ENCODE measurements around the gene ZNF76.

ZNF76 gene

DNA sequence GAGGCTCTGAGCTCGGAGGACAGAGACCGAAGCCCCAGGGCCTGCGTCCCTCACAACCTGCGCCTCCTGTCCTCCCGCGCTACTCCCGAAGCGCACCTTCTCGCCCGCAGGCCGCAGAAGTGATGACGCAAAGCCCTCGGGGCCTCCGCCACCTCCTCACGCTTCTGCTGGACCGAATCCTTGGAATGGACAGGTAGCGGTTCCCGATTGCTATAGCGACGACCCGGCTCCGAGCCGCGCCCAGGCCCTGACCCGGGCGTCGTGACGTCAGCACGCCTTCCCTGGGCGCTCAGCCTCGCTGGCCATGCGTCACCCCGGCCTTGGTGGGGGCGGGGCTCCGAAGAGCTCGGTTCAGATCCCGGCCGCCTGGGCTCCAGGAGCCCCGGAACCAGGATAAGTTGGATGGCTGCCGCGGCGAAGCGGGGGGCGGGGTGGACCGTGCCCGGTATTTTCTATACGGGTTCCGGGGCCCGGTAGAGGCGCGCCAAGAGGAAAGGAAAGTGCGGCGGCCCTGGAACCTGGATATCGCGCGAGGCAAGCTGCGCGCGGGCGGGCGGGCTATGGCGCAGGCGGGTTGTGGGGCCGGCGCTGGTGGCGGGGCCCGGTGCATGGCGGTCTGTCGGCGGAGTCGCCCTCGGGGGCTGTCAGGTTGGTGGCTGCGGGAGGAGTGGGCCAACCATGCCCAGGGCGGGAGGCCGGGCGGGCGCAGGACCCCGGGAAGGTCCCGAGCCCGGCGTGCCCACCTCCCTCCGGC lies at the start of gene ZNF76:
ZNF76 (plus strand) TSS at position 542 of the 754 bp plus-strand sequence. CDS start 21,417 bp downstream, outside the sequence.
- Histone ChIP-seq H3K27me3 (ENCODE audit: control insufficient read depth in 2 of 2, insufficient read depth in 2 of 2, low read length in 2 of 2) (no peaks in the 10 kb centered on the region), H3K9ac (ENCODE audit: low read depth in 1 of 2, low read length in 2 of 2) (peak within 1 kb of the TSS; percentile 87 to 92), H3K27ac (ENCODE audit: low read depth in 2 of 2, low read length in 2 of 2) (peak within 1 kb of the TSS; percentile 92 to 93), H3K9me3 (ENCODE audit: control insufficient read depth in 2 of 2, low read length in 2 of 2) (no peaks in the 10 kb centered on the region), H3K4me1 (ENCODE audit: control insufficient read depth in 2 of 2, insufficient read depth in 2 of 2, low read length in 2 of 2) (peaks cover 4 to 13% of the 10 kb centered on the region in 2 donors), H3K4me3 (ENCODE audit: low read length in 2 of 2) (peak within 1 kb of the TSS; percentile 90 to 93), H3K36me3 (ENCODE audit: control insufficient read depth in 2 of 2, insufficient read depth in 2 of 2, low read length in 2 of 2) (no peaks in the 10 kb centered on the region)

DNA sequence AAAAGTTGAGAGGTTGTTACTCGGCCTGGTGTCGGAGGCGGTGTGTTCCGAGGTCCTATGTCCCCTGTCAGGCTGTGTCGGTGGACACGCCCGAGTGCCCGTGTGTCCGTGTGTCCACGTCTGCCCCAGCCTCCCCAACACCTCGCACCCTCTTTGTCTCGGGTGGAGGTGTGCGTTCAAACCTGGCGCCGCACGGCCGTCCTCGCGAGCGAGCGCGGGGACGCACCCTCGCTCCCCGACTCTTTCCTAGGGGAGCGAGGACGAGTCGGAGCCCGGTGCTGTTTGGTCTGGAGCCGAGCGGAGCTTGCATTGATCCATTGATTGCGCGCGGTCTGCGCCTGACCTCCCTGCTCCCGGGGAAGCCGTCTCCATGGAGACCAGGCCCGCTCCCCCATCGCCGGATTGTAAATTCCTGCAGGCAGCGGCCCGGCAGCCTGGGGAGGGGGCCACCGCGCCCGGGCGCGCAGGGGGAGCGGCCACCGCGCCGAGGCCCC lies 46.2 kb upstream of the ZNF76 start:
- Histone ChIP-seq H3K36me3 (ENCODE audit: control insufficient read depth in 2 of 2, insufficient read depth in 2 of 2, low read length in 2 of 2) (no peaks in the 10 kb centered on the region), H3K27me3 (ENCODE audit: control insufficient read depth in 2 of 2, insufficient read depth in 2 of 2, low read length in 2 of 2) (peaks cover 39 to 52% of the 10 kb centered on the region in 2 donors), H3K9me3 (ENCODE audit: control insufficient read depth in 2 of 2, low read length in 2 of 2) (no peaks in the 10 kb centered on the region), H3K4me1 (ENCODE audit: control insufficient read depth in 2 of 2, insufficient read depth in 2 of 2, low read length in 2 of 2) (peaks cover 0 to 9% of the 10 kb centered on the region in 2 donors), H3K4me3 (ENCODE audit: low read length in 2 of 2) (peak overlapping the region in 1 of 2 donors; percentile 62), H3K9ac (ENCODE audit: low read depth in 1 of 2, low read length in 2 of 2) (no peak overlapping the region), H3K27ac (ENCODE audit: low read depth in 2 of 2, low read length in 2 of 2) (no peak overlapping the region)

DNA sequence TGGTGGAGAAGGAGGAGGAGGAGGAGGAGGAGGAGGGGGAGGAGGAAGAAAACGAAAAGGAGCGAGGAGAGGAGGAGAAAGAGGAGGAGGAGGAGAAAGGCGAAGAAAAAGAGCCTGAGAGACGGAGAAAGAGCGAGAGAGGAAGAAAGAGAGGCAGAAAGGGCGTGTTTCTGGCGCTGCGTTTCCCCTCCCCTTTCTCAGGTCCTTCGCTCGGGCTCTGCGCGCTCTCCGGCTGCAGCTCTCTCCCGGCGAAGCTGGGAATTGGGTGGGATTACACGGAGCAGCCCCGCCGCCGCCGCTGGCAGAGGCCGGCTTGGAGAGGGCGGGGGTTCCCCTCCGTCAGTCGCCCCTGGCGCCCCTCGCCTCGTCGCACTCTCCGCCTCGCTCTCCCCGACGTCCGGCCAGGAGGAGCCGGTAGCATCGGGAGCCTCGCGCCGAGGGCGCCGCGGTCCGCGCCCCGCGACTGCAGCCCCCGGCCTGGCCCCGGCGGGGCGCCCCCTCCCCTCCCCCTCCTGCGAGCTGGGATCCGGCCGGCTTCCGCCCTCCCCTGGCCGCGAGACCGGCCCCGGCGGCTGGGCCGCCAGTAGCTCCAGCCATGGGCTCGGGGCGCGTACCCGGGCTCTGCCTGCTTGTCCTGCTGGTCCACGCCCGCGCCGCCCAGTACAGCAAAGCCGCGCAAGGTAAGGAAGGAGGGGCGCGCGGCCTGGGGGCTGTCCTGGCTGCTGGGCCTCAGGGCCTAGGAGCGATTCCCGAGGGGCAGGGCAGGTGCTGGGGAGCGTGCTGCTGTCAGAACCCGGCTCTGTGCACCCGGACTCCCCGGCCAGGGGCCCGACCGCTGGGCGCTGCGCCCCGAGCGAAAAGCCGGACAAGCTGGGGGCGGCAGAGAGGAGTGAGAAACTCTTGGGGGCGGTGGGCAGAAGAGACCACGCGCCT lies 45.4 kb upstream of the ZNF76 start, which contains the start of gene SCUBE3:
SCUBE3 (plus strand) TSS at position 133 of the 933 bp plus-strand sequence; CDS start at position 596, 463 bp downstream.
- H3K4me3 ChIP-seq (ENCODE audit: low read length in 2 of 2), result peak within 1 kb of the TSS; percentile 50 to 62
- no peaks in the 10 kb centered on the region for H3K9me3 ChIP-seq (ENCODE audit: control insufficient read depth in 2 of 2, low read length in 2 of 2)
- peaks cover 0 to 9% of the 10 kb centered on the region in 2 donors for H3K4me1 ChIP-seq (ENCODE audit: control insufficient read depth in 2 of 2, insufficient read depth in 2 of 2, low read length in 2 of 2)
- no peaks in the 10 kb centered on the region for H3K36me3 ChIP-seq (ENCODE audit: control insufficient read depth in 2 of 2, insufficient read depth in 2 of 2, low read length in 2 of 2)
- no peak within 1 kb of the TSS for H3K9ac ChIP-seq (ENCODE audit: low read depth in 1 of 2, low read length in 2 of 2)
- no peak within 1 kb of the TSS for H3K27ac ChIP-seq (ENCODE audit: low read depth in 2 of 2, low read length in 2 of 2)
- peaks cover 34 to 52% of the 10 kb centered on the region in 2 donors for H3K27me3 ChIP-seq (ENCODE audit: control insufficient read depth in 2 of 2, insufficient read depth in 2 of 2, low read length in 2 of 2)

DNA sequence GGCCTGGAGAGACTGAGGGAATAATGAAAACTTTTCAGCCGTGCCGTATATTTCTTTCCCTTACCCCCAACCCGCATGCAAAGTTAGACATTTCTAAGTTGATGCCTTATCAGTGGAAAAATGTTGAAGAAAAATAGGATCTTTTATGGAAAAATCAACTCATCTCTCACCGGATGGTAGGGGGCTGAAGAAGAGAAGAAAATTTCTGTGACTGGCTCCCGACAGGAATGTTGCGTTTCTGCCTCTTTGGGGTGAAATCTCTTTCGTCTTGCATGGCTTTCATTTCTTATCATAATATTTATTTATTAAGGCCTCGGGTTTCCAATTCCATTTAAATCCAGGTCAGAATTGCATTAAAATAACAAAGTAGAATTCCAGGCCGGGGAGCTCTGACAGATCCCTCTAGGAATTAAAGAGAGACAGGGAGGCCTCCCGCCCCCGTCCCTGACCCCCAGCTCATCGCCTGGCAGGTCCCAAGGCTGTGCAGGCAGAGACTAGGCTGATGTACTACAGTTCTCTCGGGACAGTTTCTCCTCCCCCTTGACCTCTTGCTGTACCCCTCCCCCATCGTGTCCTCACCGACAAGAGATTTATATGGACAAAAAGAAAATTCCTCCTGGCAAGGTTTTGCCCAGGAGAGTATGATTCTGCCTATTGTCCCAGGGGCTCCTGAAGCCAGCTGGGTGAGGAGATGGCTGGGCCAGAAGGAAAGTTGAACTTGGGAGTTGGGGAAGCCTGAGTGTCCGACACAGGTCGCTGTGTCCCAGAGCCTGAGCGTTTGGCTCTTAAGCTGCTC lies 44.5 kb upstream of the ZNF76 start:
- Histone ChIP-seq H3K4me1 (ENCODE audit: control insufficient read depth in 2 of 2, insufficient read depth in 2 of 2, low read length in 2 of 2) (peaks cover 0 to 9% of the 10 kb centered on the region in 2 donors), H3K36me3 (ENCODE audit: control insufficient read depth in 2 of 2, insufficient read depth in 2 of 2, low read length in 2 of 2) (no peaks in the 10 kb centered on the region), H3K27me3 (ENCODE audit: control insufficient read depth in 2 of 2, insufficient read depth in 2 of 2, low read length in 2 of 2) (peaks cover 34 to 52% of the 10 kb centered on the region in 2 donors), H3K9ac (ENCODE audit: low read depth in 1 of 2, low read length in 2 of 2) (no peak overlapping the region), H3K9me3 (ENCODE audit: control insufficient read depth in 2 of 2, low read length in 2 of 2) (no peaks in the 10 kb centered on the region), H3K27ac (ENCODE audit: low read depth in 2 of 2, low read length in 2 of 2) (no peak overlapping the region), H3K4me3 (ENCODE audit: low read length in 2 of 2) (peak overlapping the region in 1 of 2 donors; percentile 62)

DNA sequence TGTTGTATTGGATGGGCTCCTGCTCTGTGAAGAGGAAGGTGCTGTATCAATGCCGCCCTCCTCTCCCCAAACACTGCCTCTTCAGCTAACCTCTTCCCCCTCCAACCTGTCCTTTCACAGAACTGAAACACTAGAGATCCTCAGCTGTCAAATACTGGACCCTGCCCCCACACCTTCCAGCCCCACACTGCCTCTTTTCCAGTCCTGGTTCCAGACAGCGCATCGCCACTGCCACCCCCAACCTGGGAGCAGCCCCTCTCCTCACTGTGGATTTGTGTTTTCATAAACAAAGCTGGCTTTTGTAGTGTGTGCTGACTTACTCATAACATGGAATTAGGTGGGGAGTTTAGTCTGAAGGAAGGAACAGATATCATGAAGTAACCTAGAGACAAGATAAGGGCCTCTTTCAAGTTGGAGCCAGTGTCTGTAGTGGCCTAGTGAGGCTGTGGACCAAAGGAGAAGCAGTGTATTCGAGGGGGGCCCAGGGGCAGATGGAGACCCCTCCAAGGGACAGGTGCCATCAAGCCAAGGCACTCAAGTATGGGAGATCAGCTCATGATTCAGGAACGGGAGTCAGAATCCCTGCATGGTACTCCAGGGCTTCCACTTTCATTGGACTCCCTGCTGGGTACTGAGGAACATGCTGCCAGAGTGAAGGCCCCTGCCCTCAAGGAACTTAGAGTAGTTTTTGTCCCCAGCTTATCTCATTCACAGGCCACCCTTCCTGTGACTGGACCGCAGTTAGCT lies 43.7 kb upstream of the ZNF76 start:
- Histone ChIP-seq H3K9me3 (ENCODE audit: control insufficient read depth in 2 of 2, low read length in 2 of 2) (no peaks in the 10 kb centered on the region), H3K27ac (ENCODE audit: low read depth in 2 of 2, low read length in 2 of 2) (no peak overlapping the region), H3K36me3 (ENCODE audit: control insufficient read depth in 2 of 2, insufficient read depth in 2 of 2, low read length in 2 of 2) (no peaks in the 10 kb centered on the region), H3K9ac (ENCODE audit: low read depth in 1 of 2, low read length in 2 of 2) (no peak overlapping the region), H3K4me1 (ENCODE audit: control insufficient read depth in 2 of 2, insufficient read depth in 2 of 2, low read length in 2 of 2) (peaks cover 0 to 9% of the 10 kb centered on the region in 2 donors), H3K27me3 (ENCODE audit: control insufficient read depth in 2 of 2, insufficient read depth in 2 of 2, low read length in 2 of 2) (peaks cover 34 to 52% of the 10 kb centered on the region in 2 donors), H3K4me3 (ENCODE audit: low read length in 2 of 2) (no peak overlapping the region)

DNA sequence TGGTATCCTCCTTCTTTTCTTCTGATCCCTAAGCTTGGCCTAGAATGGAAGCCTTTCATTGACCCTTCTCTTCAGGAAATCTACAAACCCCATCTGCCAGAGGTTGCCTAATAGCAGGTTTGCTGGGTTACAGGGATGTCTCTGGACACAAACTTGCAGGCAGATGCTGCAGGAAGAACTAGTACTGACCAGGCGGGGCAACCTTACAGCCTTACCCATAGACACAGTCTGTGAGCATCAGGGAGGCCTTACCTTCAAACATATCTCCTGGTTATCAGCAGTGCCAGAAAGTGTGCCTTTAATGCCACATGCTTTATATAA lies 43.2 kb upstream of the ZNF76 start:
- Histone ChIP-seq H3K27ac (ENCODE audit: low read depth in 2 of 2, low read length in 2 of 2) (no peak overlapping the region), H3K9me3 (ENCODE audit: control insufficient read depth in 2 of 2, low read length in 2 of 2) (no peaks in the 10 kb centered on the region), H3K27me3 (ENCODE audit: control insufficient read depth in 2 of 2, insufficient read depth in 2 of 2, low read length in 2 of 2) (peaks cover 34 to 52% of the 10 kb centered on the region in 2 donors), H3K9ac (ENCODE audit: low read depth in 1 of 2, low read length in 2 of 2) (no peak overlapping the region), H3K36me3 (ENCODE audit: control insufficient read depth in 2 of 2, insufficient read depth in 2 of 2, low read length in 2 of 2) (no peaks in the 10 kb centered on the region), H3K4me3 (ENCODE audit: low read length in 2 of 2) (no peak overlapping the region), H3K4me1 (ENCODE audit: control insufficient read depth in 2 of 2, insufficient read depth in 2 of 2, low read length in 2 of 2) (peaks cover 0 to 9% of the 10 kb centered on the region in 2 donors)

DNA sequence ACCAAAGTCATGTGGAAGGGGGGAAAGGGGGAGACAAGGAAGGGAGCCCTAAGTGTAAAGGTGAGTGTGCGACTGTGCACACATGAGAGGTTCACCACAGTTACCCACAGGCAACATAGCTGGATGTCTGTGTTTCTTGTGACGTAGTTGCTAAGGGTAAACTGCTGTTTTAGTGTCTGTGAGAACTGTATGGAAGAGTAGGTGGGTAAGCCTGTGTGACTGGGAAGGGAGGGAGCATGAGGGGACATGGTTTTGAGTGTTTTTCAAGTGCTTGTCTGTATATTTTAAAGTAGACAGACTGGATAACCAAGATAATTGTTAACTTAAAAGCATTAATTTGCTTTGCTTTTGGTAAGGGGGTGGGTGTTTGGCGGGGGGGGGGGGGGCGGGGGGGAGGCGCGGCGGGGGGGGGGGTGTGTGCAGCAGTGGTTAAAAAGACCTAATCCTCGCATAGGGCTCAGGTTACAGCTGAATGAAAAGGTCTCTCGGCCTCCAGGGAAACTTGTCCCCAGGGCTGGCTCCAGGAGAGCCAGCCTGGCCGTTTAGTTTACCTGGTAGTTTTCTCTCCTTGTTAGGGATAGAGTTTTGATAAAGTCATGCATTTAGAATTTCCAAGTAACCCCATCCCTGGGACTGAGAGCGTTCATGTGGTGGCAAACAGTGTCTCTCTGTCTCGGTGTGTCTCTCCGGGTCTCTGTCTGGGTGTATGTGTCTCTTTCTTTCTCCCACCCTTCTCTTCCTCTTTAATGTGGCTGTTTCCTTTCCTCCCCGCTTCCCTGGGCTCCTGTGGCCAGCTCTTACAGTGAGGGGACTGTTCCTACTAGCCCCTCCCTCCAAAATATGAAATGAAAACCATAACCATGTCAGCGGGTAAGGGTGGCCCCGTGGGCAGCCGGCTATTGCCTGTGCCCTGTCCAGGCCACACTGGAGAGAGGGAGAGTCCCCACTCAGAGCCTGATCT lies 42.4 kb upstream of the ZNF76 start:
- Histone ChIP-seq H3K9ac (ENCODE audit: low read depth in 1 of 2, low read length in 2 of 2) (no peak overlapping the region), H3K36me3 (ENCODE audit: control insufficient read depth in 2 of 2, insufficient read depth in 2 of 2, low read length in 2 of 2) (no peaks in the 10 kb centered on the region), H3K4me1 (ENCODE audit: control insufficient read depth in 2 of 2, insufficient read depth in 2 of 2, low read length in 2 of 2) (peaks cover 0 to 9% of the 10 kb centered on the region in 2 donors), H3K27ac (ENCODE audit: low read depth in 2 of 2, low read length in 2 of 2) (no peak overlapping the region), H3K9me3 (ENCODE audit: control insufficient read depth in 2 of 2, low read length in 2 of 2) (no peaks in the 10 kb centered on the region), H3K27me3 (ENCODE audit: control insufficient read depth in 2 of 2, insufficient read depth in 2 of 2, low read length in 2 of 2) (peaks cover 32 to 50% of the 10 kb centered on the region in 2 donors), H3K4me3 (ENCODE audit: low read length in 2 of 2) (no peak overlapping the region)

DNA sequence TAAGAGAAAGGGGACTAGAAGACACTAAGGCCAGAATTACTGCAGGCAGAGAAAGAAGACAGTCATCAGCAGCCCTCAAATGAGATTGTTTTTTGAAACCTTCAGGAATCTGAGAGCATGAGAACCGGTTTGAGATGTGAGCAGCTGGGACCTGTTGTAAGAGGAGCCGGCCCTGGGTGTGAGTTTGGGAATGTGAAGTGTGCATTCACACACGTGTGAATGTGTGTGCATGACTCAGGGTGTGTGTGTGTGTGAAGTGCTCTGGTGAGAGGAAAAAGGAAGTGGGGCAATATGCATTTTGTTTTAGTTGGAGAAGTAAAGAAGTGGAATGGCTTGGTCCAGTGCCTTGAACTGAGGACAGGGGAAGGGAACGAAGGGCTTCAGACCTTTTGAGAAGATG lies 41.5 kb upstream of the ZNF76 start:
- peaks cover 0 to 9% of the 10 kb centered on the region in 2 donors for H3K4me1 ChIP-seq (ENCODE audit: control insufficient read depth in 2 of 2, insufficient read depth in 2 of 2, low read length in 2 of 2)
- peaks cover 23 to 41% of the 10 kb centered on the region in 2 donors for H3K27me3 ChIP-seq (ENCODE audit: control insufficient read depth in 2 of 2, insufficient read depth in 2 of 2, low read length in 2 of 2)

More for the DNA sequence above, 41.5 kb upstream of the ZNF76 start:
- Histone ChIP-seq H3K4me3 (ENCODE audit: low read length in 2 of 2) (no peak overlapping the region), H3K36me3 (ENCODE audit: control insufficient read depth in 2 of 2, insufficient read depth in 2 of 2, low read length in 2 of 2) (no peaks in the 10 kb centered on the region), H3K9ac (ENCODE audit: low read depth in 1 of 2, low read length in 2 of 2) (no peak overlapping the region), H3K9me3 (ENCODE audit: control insufficient read depth in 2 of 2, low read length in 2 of 2) (no peaks in the 10 kb centered on the region), H3K27ac (ENCODE audit: low read depth in 2 of 2, low read length in 2 of 2) (no peak overlapping the region)
